ENCODE data around the gene TRIP4. TPM values are rescaled to one million over a fixed set of nuclear protein-coding genes. Genes with fewer than 3 reads are reported as not detected.

TRIP4 gene
- total RNA-seq, 4 donors from 2014 or later: 1.9 to 5.3 (median 3.4) TPM

DNA sequence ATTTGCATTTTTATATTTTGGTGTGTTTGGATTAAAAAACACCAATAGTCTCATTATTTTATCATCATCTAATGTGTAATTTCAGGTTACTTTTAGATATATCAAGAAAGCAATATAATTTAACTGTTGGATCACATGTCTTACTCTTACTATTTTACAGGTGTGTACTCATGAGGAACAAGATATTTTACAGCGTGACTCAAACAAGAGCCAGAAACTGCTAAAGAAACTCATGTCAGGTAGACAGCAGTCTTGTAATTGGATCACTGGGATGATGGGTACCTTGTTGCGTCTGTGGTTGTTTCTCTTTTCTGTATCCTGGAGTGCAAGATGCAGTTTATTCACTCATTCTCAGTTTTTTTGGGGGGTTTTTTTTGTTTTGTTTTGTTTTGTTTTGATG, 12.9 kb downstream of the TRIP4 start:
- no peak overlapping the region for H3K4me3 ChIP-seq
- intact Hi-C loops (cut with DNase I; ENCODE audit: low total_unique reads) (no loop called here), in situ Hi-C loops (cut with MboI; ENCODE audit: low sequenced_read_pairs in 4 of 4) (no loop called here)
- H3K27me3 ChIP-seq: no peaks in the 10 kb centered on the region
- H3K9me3 ChIP-seq: no peaks in the 10 kb centered on the region
- H3K36me3 ChIP-seq: peaks cover 0 to 67% of the 10 kb centered on the region in 2 donors
- H3K27ac ChIP-seq: no peak overlapping the region
- DNase-seq: no peak
- TF ChIP-seq CTCF (IDR thresholded peaks at IDR 0.05 in 4 of 5, conservative IDR thresholded peaks at IDR 0.05 in 1 of 5) (no peak), POLR2A (IDR thresholded peaks at IDR 0.05) (no peak)
- H3K4me1 ChIP-seq: no peaks in the 10 kb centered on the region
- no peak for ATAC-seq

DNA sequence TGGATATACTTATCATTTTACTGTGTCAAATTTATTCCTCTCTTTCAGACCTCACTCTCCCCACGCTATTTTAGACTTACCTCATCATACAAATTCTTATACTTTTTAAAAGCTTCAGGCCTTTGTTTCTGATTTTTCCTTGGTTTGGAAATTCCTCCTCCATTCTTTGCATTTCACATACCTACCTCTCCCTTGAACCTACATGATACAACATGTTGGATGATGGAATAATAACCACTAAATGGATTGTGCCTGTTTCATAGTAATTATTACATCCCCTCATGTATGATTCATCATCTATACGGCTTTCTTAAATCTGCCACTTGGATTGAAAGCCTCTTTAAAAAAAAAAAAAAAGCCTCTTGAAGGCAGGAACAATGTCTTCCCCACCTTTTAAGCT, 24.6 kb downstream of the TRIP4 start:
- in situ Hi-C loops (cut with MboI; ENCODE audit: low sequenced_read_pairs in 4 of 4): no loop called here
- no peak for ATAC-seq

GRCh38 chr15:64422697-64423096, 35.1 kb downstream of the TRIP4 start:
- intact Hi-C loops (cut with DNase I; ENCODE audit: low total_unique reads): no loop called here
- peaks cover 0 to 48% of the 10 kb centered on the region in 2 donors for H3K36me3 ChIP-seq

More for the DNA sequence above, 24.6 kb downstream of the TRIP4 start:
- Histone ChIP-seq H3K4me3 (no peak overlapping the region), H3K36me3 (peaks cover 2 to 59% of the 10 kb centered on the region in 2 donors), H3K27me3 (no peaks in the 10 kb centered on the region), H3K4me1 (peaks cover 0 to 14% of the 10 kb centered on the region in 2 donors), H3K27ac (no peak overlapping the region), H3K9me3 (no peaks in the 10 kb centered on the region)
- intact Hi-C loops (cut with DNase I; ENCODE audit: low total_unique reads): no loop called here
- no peak for DNase-seq
- TF ChIP-seq POLR2A (IDR thresholded peaks at IDR 0.05): no peak
- TF ChIP-seq CTCF (IDR thresholded peaks at IDR 0.05 in 4 of 5, conservative IDR thresholded peaks at IDR 0.05 in 1 of 5): no peak

GRCh38 chr15:64423970-64424369, 36.3 kb downstream of the TRIP4 start:
- Histone ChIP-seq H3K4me3 (no peak overlapping the region), H3K9me3 (no peaks in the 10 kb centered on the region), H3K36me3 (peaks cover 0 to 41% of the 10 kb centered on the region in 2 donors), H3K27me3 (no peaks in the 10 kb centered on the region), H3K27ac (no peak overlapping the region), H3K4me1 (no peaks in the 10 kb centered on the region)
- intact Hi-C loops (cut with DNase I; ENCODE audit: low total_unique reads): no loop called here
- ATAC-seq (no peak), DNase-seq (no peak)
- in situ Hi-C loops (cut with MboI; ENCODE audit: low sequenced_read_pairs in 4 of 4): loop anchor here in 1 of 4 donors (10.0 kb wide), 1 partner anchor 241 kb away; no protein-coding TSS in a partner anchor
- TF ChIP-seq CTCF (IDR thresholded peaks at IDR 0.05 in 4 of 5, conservative IDR thresholded peaks at IDR 0.05 in 1 of 5): no peak
- no peak for TF ChIP-seq POLR2A (IDR thresholded peaks at IDR 0.05)

More at GRCh38 chr15:64422697-64423096, 35.1 kb downstream of the TRIP4 start:
- in situ Hi-C loops (cut with MboI; ENCODE audit: low sequenced_read_pairs in 4 of 4): loop anchor here in 1 of 4 donors (10.0 kb wide), 1 partner anchor 242 kb away; no protein-coding TSS in a partner anchor
- H3K4me3 ChIP-seq: no peak overlapping the region
- TF ChIP-seq POLR2A (IDR thresholded peaks at IDR 0.05) (no peak), CTCF (IDR thresholded peaks at IDR 0.05 in 4 of 5, conservative IDR thresholded peaks at IDR 0.05 in 1 of 5) (no peak)
- ATAC-seq (no peak), DNase-seq (no peak)
- H3K4me1 ChIP-seq: no peaks in the 10 kb centered on the region
- H3K27ac ChIP-seq: no peak overlapping the region
- H3K27me3 ChIP-seq: no peaks in the 10 kb centered on the region
- no peaks in the 10 kb centered on the region for H3K9me3 ChIP-seq

DNA sequence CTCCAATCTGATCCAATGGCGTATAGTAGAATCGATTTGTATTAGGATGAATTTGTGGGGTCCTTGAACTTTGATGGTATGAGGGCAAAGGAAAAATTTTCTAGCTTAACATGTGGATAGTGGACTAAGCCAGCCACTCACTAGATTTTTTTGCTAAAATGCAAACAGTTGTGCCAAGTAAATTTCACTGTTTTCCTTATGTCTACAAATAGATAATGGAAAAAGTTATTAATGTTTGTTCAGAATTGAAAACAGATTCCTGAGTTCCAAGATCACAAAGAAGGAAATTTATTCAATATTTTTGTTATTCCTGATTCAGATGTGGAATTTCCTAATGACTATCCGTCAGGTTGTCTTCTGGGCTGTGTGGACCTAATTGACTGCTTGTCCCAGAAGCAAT, 37.6 kb downstream of the TRIP4 start:
- no peaks in the 10 kb centered on the region for H3K27me3 ChIP-seq
- in situ Hi-C loops (cut with MboI; ENCODE audit: low sequenced_read_pairs in 4 of 4) (loop anchor here in 2 of 4 donors (10.0 to 25.0 kb wide), 2 partner anchors 237 to 240 kb away; no protein-coding TSS in a partner anchor), intact Hi-C loops (cut with DNase I; ENCODE audit: low total_unique reads) (no loop called here)
- ATAC-seq (no peak), DNase-seq (no peak)
- H3K36me3 ChIP-seq: peaks cover 0 to 39% of the 10 kb centered on the region in 2 donors
- H3K4me3 ChIP-seq: no peak overlapping the region
- H3K9me3 ChIP-seq: no peaks in the 10 kb centered on the region
- no peak overlapping the region for H3K27ac ChIP-seq
- no peak for TF ChIP-seq POLR2A (IDR thresholded peaks at IDR 0.05)
- TF ChIP-seq CTCF (IDR thresholded peaks at IDR 0.05 in 4 of 5, conservative IDR thresholded peaks at IDR 0.05 in 1 of 5): no peak
- no peaks in the 10 kb centered on the region for H3K4me1 ChIP-seq

Measured in gastrocnemius medialis (tissue), 4 donors.